GM10266 (cell line): ENCODE results near the gene STK32B.

ENCODE experiments used
- DNase-seq: peaks from one replicate; pipeline ENCODE4 v3.0.0; 2012; ENCODE audit errors: extremely low spot score
- TF ChIP-seq, protein P1 (sequence below): IDR thresholded peaks from 2 replicates; pipeline ENCODE4 v1.5.1; 2012; ENCODE audit warnings: mild to moderate bottlenecking, low read depth; ENCODE audit not compliant: control insufficient read depth, insufficient read depth; ENCODE audit errors: missing control alignments

Gene STK32B

DNA sequence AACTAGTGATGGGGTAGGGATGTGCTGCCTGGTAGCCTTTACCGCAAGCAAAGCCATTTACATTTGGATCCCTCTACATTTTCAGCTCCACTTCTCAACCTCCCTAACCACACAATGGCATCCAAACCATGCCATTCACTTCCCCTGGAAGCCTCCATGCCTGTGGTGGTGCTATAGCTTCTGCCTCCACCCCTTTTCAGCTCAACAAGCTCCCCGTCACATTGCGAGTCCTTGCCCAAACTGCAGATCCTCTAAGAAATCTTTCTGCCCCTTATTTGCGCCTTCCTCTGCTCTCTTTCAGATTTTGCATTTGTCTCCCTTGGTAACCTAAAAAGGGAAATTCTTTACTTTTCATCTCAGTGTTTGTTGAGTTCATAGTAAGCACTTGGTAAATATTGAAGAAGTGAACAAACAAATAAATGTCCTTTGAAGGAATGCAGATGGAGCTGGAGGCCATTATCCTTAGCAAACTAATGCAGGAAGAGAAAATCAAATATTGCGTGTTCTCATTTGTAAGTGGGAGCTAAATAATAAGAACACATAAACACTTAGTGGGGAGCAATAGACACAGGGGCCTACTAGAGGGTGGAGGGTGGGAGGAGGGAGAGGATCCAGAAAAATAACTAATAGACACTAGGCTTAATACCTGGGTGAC, 38.9 kb upstream of the STK32B start:
- TF ChIP-seq, protein P1, sequence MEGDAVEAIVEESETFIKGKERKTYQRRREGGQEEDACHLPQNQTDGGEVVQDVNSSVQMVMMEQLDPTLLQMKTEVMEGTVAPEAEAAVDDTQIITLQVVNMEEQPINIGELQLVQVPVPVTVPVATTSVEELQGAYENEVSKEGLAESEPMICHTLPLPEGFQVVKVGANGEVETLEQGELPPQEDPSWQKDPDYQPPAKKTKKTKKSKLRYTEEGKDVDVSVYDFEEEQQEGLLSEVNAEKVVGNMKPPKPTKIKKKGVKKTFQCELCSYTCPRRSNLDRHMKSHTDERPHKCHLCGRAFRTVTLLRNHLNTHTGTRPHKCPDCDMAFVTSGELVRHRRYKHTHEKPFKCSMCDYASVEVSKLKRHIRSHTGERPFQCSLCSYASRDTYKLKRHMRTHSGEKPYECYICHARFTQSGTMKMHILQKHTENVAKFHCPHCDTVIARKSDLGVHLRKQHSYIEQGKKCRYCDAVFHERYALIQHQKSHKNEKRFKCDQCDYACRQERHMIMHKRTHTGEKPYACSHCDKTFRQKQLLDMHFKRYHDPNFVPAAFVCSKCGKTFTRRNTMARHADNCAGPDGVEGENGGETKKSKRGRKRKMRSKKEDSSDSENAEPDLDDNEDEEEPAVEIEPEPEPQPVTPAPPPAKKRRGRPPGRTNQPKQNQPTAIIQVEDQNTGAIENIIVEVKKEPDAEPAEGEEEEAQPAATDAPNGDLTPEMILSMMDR: no peak
- DNase-seq: no peak

DNA sequence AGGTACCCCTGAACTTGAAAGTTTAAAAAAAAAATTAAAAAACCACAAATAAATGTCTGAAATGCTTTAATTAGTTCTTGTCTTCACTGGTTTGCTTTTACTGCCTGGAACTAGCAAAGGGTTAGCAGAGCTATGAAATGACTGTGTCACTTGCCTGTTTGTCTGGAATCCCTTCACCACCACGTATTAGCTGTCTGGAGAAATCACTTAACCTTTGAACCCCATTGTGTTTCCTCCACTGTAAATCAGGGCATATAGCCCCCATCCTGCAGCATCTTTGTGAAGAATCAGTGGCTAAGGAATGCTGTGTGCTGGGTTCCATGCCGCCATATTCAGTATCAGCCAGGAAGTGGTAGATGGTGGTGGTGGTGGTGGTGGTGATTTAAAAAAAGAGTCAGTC, 38.3 kb upstream of the STK32B start:
- TF ChIP-seq, protein P1: no peak
- DNase-seq: no peak

DNA sequence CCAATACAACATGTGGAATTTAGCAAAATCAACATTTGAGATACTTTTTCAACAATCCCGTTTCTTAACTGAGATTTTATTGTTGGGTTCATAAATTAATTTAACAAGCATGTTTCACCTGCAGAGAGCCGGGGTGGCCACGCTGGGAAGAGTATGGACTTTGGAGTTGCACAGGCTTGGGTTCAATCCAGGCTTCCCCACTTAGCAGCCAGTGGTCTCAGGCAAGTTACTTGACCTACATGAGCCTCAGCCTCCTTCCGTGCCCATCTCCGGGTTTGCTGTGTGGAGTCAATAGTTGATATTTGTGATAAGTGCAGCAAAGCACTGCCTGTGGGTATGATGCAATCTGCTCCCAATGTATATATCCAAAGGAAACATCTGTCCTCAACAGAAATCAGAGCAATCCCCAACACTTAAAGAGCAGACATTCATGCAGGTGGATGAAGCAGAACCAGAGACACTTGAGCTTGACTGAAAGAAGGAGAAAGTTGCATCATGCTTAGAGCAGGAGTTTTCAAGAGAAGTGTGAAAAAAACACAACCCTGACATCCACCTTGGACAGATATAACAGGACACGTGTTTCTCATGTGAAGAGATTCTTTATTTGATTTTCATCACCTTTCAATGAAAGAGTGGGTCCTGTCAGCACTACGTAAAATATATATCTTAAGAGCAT, 37.1 kb upstream of the STK32B start:
- DNase-seq: no peak
- TF ChIP-seq, protein P1: no peak

DNA sequence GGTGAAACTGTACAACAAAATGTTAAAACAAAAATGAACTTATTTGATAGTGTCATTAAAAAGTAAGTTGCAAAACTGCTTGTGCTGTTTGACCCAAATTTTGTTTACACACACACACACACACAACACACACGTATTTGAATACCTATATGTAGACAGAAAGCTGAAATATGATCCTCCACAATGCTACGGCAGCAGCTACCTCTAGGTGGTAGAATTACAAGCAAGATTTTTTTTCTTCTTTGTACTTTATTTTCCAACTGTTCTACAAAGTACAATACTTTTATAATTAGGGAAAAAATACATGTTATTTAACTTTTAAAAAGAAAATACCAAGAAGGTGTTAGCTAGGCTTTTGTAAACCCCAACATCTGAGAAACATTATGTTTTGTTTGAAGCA, 33.2 kb upstream of the STK32B start:
- TF ChIP-seq, protein P1: no peak
- DNase-seq: no peak

DNA sequence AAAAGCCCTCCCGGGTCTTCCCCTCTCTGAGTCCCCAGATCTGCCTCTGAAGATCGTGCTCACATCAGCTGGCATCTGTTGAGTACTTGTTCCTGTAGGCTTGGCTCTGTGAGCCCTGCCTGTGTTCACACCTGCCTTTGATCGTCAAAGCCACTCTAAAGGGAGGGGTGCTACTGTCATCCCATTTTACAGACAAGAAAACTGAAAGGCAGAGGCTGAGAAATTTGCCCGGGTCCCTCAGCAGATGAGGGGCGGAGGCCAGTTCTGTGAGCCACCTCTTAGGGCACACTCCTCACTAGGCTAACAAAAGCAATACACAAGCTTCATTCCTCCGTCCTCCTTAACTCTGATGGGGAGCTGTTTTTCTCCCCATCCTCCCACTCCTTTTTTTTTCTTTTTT, 32.7 kb upstream of the STK32B start:
- DNase-seq: no peak
- TF ChIP-seq, protein P1: no peak

DNA sequence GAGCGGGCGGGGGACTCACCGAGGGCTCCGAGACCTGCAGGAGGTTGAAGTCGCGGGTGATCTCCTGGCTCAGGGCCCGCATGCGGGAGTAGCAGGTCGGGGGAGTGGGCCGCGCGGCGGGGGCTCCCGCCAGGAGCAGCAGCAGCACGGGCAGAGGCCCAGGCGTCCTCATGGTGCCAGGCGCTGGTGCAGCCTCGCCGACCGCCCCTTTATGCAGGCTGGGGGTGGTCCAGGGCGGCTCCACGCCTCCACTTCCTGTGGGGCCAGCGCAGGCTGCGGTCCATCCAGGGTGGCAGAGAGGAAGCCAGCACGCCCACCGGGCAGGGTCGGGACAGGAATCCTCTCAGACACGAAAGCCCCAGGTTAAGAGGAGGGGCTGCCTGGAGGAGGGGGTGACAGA, 32.0 kb upstream of the STK32B start, which contains the start of gene CYTL1:
TSS of gene CYTL1 (minus strand) at position 185 of the 400 bp plus-strand sequence. CDS start at position 172, 13 bp downstream.
- TF ChIP-seq, protein P1: no peak

DNA sequence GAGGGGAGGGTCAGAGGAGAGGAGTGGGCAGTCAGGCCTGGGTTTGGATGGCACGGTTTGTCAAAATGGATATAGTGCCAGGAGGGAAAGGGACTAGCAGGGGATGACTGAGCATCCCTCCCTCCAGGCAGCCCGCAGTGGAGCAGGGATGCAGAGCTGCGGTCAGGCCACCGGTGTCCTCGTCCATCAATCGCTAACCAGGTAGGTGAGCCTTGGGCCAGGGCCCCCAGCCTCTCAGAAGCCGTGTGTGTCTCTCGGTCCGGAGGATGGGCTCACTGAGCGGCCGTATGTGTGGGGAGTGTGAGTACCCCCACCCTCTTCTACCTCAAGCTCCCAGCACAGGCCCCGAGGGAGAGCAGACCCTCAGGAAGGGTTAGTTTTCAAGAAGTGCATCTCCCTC, 31.5 kb upstream of the STK32B start:
- DNase-seq: no peak

More for the DNA sequence above, 32.0 kb upstream of the STK32B start, which contains the start of gene CYTL1:
- no peak for DNase-seq

More for the DNA sequence above, 31.5 kb upstream of the STK32B start:
- TF ChIP-seq, protein P1: no peak
